Neural progenitor cell (in vitro differentiated cells): ENCODE data around the gene KANSL2.

Source experiments
- EZH2 ChIP-seq: fragments of 200-600 bp; sonication (generic); IDR thresholded peaks from 2 replicates; pipeline ENCODE4 v1.6.1; 2017; ENCODE audit warnings: antibody characterized with exemption, mild to moderate bottlenecking, moderate library complexity
- TF ChIP-seq, protein P1 (sequence below): fragments of 200-600 bp; sonication (generic); IDR thresholded peaks from 2 replicates; pipeline ENCODE4 v1.5.1; 2017; ENCODE audit warnings: antibody characterized with exemption, mild to moderate bottlenecking

DNA sequence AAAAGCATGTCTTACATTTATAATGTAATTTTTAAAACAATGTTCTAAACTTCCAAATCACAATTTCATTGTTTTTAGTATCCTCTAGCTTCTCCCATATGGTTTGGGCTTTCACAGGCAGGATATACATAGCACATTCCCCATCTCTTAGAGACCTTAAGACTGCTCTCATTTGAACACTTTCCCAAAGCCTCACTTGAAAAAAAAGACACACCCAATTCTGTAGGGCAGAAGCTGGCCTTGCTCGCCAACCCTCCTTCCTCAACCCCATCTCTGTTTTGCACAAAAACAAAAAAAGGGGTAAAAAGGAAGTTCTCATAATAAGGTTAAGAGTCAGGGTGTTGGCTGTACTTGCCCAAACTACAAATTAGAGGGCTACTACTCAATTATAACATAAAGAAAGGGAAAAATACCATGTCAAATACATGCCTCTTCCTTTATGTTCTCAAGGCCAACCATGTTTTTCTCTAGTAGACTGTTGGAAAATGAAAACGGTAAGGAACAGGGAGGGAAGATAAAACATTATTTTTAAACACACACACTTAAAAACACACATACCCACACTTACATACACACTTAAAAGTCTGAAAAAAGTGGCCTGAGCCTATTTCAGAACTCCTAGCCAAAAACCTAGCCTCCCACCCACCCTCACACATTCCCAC is 9.9 kb upstream of the KANSL2 start:
- TF ChIP-seq, protein P1, sequence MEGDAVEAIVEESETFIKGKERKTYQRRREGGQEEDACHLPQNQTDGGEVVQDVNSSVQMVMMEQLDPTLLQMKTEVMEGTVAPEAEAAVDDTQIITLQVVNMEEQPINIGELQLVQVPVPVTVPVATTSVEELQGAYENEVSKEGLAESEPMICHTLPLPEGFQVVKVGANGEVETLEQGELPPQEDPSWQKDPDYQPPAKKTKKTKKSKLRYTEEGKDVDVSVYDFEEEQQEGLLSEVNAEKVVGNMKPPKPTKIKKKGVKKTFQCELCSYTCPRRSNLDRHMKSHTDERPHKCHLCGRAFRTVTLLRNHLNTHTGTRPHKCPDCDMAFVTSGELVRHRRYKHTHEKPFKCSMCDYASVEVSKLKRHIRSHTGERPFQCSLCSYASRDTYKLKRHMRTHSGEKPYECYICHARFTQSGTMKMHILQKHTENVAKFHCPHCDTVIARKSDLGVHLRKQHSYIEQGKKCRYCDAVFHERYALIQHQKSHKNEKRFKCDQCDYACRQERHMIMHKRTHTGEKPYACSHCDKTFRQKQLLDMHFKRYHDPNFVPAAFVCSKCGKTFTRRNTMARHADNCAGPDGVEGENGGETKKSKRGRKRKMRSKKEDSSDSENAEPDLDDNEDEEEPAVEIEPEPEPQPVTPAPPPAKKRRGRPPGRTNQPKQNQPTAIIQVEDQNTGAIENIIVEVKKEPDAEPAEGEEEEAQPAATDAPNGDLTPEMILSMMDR = no peak
- no peak for TF ChIP-seq EZH2
